HuH-7.5 (cell line): ENCODE data around the gene RIOK2.

ENCODE experiments used
- DNase-seq: peaks from one replicate; pipeline ENCODE4 v3.0.0; 2011; ENCODE audit warnings: low spot score

The RIOK2 gene

GRCh38 chr5:97124335-97124734 lies 58.7 kb downstream of the RIOK2 start:
- no peak for DNase-seq

- no peak for DNase-seq
Observed at GRCh38 chr5:97121848-97122247, 61.2 kb downstream of the RIOK2 start.

GRCh38 chr5:97120195-97120594 lies 62.9 kb downstream of the RIOK2 start:
- no peak for DNase-seq

- DNase-seq, result no peak
Observed at GRCh38 chr5:97119007-97119390, 64.0 kb downstream of the RIOK2 start.

DNA sequence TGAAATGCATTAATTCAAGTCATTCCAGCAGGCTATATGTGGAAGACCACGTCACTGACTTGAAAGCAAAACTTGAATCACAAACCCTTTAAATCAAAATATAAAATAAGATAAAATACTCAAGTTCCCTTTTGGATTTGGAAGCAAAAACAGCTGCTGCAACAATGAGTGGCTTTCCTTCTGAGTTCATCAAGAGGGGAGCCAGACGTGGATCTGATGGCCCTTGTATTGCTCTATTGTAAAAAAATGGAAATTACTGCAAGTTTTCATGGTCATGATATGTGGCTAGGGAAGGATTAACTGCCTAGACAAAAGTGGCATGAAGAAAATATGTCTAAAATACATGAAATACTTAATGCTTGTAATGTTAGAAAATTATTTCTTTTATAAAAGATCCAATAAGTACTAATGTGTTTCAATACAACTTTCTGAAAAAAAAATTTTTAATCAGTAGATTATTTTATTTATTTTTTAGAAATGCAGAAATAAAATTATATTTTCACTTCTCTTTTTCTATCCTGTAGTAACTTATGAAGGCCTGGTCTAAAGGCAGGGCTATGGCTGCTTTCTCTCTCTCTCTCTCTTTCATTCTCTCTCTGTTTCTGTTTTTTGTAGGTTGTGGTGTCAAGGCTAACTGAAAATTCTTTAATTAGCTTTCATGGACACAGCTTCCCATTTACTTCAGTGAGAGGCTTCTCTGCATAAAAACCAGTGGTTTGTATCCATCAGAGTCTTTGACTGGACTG lies 64.6 kb downstream of the RIOK2 start:
- no peak for DNase-seq

DNA sequence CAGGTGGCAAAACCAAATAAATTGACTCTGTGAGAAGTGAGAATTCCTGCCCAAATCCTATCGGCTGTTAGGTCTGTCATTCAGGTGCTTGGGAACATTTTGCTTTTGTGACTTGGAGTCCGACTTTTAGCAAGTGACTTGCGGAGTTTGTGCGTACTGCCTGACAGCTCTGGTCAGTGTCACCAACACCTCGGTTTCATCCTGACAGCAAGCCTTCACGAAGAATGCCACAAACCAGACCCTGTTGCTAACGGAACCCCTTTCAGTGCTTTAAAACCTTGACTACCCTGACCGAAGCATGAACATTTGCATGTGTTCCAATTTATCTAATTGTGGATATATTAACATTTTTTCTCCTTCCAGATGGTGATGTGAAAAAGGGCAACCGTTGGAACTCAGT lies 67.1 kb downstream of the RIOK2 start:
- no peak for DNase-seq

GRCh38 chr5:97112230-97112629 lies 70.8 kb downstream of the RIOK2 start:
- DNase-seq, result no peak

GRCh38 chr5:97111616-97112015 lies 71.4 kb downstream of the RIOK2 start:
- no peak for DNase-seq

- no peak for DNase-seq
Observed at GRCh38 chr5:97111004-97111403, 72.0 kb downstream of the RIOK2 start.
